Medulla oblongata (tissue), 1 donor: ENCODE data around the gene SLC6A7.

Experiments used
- DNase-seq: peaks from one replicate; pipeline ENCODE4 v3.0.0-alpha.2; 2015; ENCODE audit errors: extremely low spot score

SLC6A7 gene

GRCh38 chr5:150172556-150172955 lies 17.3 kb upstream of the SLC6A7 start:
- DNase-seq, result no peak

GRCh38 chr5:150173161-150173560 lies 16.7 kb upstream of the SLC6A7 start:
- DNase-seq, result no peak

- DNase-seq, result no peak
Measured at GRCh38 chr5:150174285-150174684, 15.6 kb upstream of the SLC6A7 start.

GRCh38 chr5:150175076-150175475 lies 14.8 kb upstream of the SLC6A7 start:
- DNase-seq, result no peak

GRCh38 chr5:150175536-150175935 lies 14.3 kb upstream of the SLC6A7 start:
- DNase-seq, result no peak

GRCh38 chr5:150176745-150177477 lies 13.0 kb upstream of the SLC6A7 start:
- DNase-seq, result no peak

- DNase-seq, result no peak
Measured at GRCh38 chr5:150177721-150178120, 12.1 kb upstream of the SLC6A7 start.

GRCh38 chr5:150178262-150178661 lies 11.6 kb upstream of the SLC6A7 start:
- DNase-seq, result no peak

GRCh38 chr5:150179019-150179620 lies 10.7 kb upstream of the SLC6A7 start:
- no peak for DNase-seq

GRCh38 chr5:150180241-150181026 lies 9.4 kb upstream of the SLC6A7 start:
- peak; percentile 90 for DNase-seq

GRCh38 chr5:150181027-150181426 lies 8.8 kb upstream of the SLC6A7 start:
- no peak for DNase-seq

GRCh38 chr5:150181766-150182545 lies 7.9 kb upstream of the SLC6A7 start:
- no peak for DNase-seq

- no peak for DNase-seq
Measured at GRCh38 chr5:150182774-150183173, 7.1 kb upstream of the SLC6A7 start.

GRCh38 chr5:150183436-150183835 lies 6.4 kb upstream of the SLC6A7 start:
- DNase-seq, result no peak

GRCh38 chr5:150184006-150184405 lies 5.9 kb upstream of the SLC6A7 start:
- DNase-seq, result no peak

- DNase-seq, result no peak
Measured at GRCh38 chr5:150184990-150185912, 4.6 kb upstream of the SLC6A7 start.

- DNase-seq, result no peak
Measured at GRCh38 chr5:150186137-150186536, 3.7 kb upstream of the SLC6A7 start.

- DNase-seq, result no peak
Measured at GRCh38 chr5:150186897-150187296, 3.0 kb upstream of the SLC6A7 start.

- DNase-seq, result no peak
Measured at GRCh38 chr5:150188146-150188842, 1.6 kb upstream of the SLC6A7 start.

- no peak for DNase-seq
Measured at GRCh38 chr5:150189326-150189725, 536 bp upstream of the SLC6A7 start.
